HG02840 (cell line): ENCODE measurements around the gene WDFY4.

Source experiments
- ATAC-seq: cut with Tn5 transposase; IDR thresholded peaks from one replicate; pipeline ENCODE4 v1.9.1; 2021; ENCODE audit warnings: mild to moderate bottlenecking, moderate library complexity, moderate number of reproducible peaks; ENCODE audit not compliant: unreplicated experiment, low FRiP score

WDFY4 gene

GRCh38 chr10:48786606-48787282 is 102.1 kb downstream of the WDFY4 start:
- no peak for ATAC-seq

- ATAC-seq = no peak
Observed at GRCh38 chr10:48788554-48788953, 103.9 kb downstream of the WDFY4 start.

- no peak for ATAC-seq
Observed at GRCh38 chr10:48789486-48790456, 105.1 kb downstream of the WDFY4 start.

- no peak for ATAC-seq
Observed at GRCh38 chr10:48790457-48791044, 105.9 kb downstream of the WDFY4 start.

- no peak for ATAC-seq
Observed at GRCh38 chr10:48791267-48791928, 106.7 kb downstream of the WDFY4 start.

GRCh38 chr10:48792121-48792520 is 107.4 kb downstream of the WDFY4 start:
- no peak for ATAC-seq

GRCh38 chr10:48792687-48793096 is 108.0 kb downstream of the WDFY4 start:
- ATAC-seq = no peak

- no peak for ATAC-seq
Observed at GRCh38 chr10:48794074-48794473, 109.4 kb downstream of the WDFY4 start.

GRCh38 chr10:48796713-48797245 is 112.1 kb downstream of the WDFY4 start:
- ATAC-seq = no peak

- no peak for ATAC-seq
Observed at GRCh38 chr10:48797830-48798229, 113.2 kb downstream of the WDFY4 start.

- ATAC-seq = no peak
Observed at GRCh38 chr10:48798481-48799254, 114.0 kb downstream of the WDFY4 start.

- no peak for ATAC-seq
Observed at GRCh38 chr10:48799341-48800006, 114.8 kb downstream of the WDFY4 start.

- ATAC-seq = no peak
Observed at GRCh38 chr10:48800007-48800675, 115.5 kb downstream of the WDFY4 start.

- ATAC-seq = no peak
Observed at GRCh38 chr10:48801001-48801421, 116.3 kb downstream of the WDFY4 start.

- ATAC-seq = peak; percentile 91
Observed at GRCh38 chr10:48802611-48803071, 118.0 kb downstream of the WDFY4 start.

GRCh38 chr10:48803801-48804584 is 119.3 kb downstream of the WDFY4 start:
- no peak for ATAC-seq

- ATAC-seq = no peak
Observed at GRCh38 chr10:48804740-48805182, 120.1 kb downstream of the WDFY4 start.

GRCh38 chr10:48805411-48805810 is 120.7 kb downstream of the WDFY4 start:
- no peak for ATAC-seq
